Measurements from ENCODE around the gene TMEM164.

Gene TMEM164

DNA sequence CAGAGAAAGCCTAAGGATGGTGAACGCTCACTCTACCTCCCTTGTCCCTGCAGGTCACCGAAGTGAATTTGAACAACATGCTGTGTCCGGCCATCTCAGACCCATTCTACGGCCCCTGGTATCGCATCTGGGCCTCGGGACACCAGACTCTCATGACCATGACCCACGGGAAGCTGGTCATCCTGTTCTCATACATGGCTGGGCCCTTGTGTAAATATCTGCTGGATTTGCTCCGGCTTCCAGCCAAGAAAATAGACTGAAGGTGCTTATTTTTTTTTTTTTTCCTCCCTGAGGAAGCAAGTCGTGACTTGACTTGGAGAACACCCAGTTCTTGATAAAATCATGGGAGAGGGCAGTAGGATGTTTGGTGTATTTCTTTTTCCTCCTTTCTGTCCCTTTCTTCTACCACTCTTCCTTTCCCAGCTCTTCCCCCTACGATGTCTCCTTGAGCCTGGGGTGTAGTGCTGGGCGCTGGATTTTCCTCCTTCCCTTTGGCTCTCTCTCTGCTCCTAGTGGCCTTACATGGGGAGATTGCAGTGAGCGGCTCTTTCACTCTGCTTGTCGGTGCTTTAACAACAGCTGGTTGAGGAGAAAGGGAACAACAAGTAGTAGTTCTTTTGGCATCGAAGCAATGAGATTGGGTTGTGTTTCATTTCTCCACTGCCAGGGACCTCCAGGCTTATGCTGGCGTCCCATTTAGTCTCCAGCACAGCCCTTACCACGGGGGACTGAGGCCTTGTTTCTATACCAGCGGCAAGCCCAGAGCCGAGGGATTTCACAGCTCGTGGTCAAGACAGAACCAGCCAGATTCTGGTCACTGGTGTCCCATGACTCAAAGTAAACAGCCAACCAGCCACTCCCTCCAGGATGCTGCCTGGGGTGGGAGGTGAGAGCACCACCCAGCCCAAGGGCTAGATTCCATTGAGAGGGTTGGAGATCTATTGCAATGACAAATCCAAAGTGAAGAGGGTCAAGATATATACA is 170.6 kb downstream of the TMEM164 start:
- no peak for DNase-seq

DNA sequence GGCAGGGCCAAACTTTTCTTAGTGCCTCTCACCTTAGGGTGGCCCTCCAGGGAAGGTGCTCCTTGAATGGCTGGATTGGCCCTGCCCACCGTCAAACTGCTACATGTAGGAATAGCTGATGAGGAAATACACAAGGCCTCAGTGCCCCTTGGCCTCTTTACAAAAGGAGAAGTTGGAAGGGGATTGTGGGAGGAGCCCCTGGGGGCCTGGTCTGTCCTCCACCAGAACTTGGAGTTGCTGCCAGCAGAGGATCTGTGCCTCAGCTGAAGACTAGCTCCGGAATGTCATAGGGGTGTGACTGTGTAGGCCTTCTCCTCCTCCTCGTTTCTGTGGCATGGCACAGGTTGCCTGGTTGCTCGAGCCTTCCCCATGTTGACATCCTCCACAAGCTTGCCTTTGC is 172.2 kb downstream of the TMEM164 start:
- DNase-seq: no peak

DNA sequence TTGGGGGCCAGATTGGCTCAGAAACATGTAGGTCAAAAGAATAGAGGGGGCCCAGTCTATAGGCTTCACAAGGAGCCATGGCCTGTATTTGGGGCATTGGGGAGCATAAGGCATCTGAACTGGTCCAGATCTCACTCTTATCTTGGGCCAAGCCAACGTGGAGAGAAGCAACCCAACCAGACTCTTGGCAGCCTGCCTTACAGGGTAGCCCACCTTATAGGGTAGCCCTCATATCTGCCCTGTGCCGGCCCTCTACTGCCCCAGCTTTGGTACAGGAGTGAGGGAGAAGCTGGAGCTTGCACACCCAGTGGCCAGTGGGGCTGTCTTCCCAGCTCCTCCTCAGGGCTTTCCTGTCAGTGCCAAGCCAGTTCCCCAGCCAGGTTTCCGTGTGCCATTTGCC is 172.8 kb downstream of the TMEM164 start:
- DNase-seq: no peak

DNA sequence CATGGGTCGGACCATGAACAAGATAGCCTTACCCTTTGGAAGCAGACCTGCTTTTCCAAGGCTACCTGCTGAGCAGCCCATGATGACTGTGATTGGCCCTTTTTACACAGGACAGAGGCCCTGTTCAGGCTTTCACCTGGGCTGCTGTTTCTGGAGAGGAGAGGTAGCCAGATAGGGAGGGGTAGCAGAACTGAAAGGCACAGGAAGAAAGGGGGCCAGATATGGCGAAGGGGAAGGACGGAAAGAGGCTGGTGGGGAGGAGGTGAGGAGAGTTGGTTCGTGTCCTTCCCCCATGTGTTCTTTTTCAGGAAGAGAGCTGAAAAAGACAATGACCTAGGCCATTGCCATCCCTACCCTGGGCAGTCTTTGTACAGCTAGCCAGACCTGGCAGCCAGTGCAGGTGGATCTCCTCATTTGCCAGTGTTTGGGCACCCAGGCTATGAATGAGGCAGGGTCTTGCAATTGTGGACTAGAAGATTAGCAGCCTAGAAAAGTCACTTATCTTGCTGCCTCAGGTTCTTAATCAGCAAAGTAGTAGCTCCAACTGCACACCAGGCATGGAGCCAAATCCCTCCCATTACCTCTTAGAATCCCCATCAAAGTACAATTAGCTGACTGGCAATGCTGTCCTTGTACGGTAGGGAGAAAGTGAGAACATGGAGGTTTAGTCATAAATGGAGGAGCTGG is 175.4 kb downstream of the TMEM164 start:
- no peak for DNase-seq

DNA sequence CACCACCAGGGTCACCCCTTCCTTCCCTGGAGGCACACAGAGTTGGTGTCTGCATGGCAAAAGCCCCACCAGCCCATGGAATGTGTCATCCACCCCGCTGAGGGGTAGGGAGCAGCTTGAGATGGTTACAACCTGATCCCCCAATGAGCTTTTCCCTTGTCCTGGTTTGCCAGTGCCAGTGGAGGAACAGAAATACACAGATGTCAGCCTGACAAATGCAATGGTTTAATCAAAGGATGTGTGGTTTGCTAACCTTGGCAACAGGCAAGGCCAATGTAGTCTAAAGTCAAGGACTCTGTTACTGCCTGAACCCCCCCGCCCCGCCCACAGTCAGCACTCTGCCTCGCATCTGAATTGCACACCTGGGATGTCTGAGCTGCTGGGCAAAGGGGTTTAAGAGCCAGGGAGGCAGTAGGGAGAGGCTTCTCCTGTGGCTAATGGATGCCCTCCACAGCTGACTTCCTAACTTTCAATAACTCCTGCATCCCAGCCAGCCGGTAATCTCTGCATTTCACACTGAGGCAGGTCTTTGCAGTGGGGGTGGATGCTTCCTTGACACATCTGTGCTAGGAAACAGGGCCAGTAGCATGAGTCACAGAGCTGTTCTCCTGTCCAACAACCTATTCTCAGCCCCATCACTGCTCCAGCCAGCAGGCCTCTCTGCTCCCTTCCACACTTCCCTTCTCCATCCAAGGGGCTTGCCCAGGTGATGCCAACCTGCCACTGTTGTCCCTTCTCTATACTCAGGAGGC is 177.4 kb downstream of the TMEM164 start:
- no peak for DNase-seq

DNA sequence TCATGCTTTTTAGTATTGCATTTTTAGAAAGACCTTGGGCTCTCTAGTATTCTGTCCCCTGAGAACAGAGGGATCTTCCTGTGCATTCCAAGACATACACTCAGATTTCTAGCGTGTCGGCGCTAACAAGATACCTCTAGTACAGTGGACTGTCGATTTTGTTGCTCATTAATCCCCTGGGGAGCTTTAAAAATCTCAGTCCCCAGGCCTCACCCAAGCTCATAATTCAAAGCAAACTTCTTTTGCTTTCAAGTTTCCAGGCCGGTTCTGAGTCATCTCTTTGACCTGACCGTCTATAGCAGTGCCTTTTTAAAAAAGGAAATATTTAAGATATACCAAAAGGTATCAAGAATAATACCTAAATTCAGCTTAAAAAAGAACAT is 178.0 kb downstream of the TMEM164 start:
- no peak for DNase-seq

DNA sequence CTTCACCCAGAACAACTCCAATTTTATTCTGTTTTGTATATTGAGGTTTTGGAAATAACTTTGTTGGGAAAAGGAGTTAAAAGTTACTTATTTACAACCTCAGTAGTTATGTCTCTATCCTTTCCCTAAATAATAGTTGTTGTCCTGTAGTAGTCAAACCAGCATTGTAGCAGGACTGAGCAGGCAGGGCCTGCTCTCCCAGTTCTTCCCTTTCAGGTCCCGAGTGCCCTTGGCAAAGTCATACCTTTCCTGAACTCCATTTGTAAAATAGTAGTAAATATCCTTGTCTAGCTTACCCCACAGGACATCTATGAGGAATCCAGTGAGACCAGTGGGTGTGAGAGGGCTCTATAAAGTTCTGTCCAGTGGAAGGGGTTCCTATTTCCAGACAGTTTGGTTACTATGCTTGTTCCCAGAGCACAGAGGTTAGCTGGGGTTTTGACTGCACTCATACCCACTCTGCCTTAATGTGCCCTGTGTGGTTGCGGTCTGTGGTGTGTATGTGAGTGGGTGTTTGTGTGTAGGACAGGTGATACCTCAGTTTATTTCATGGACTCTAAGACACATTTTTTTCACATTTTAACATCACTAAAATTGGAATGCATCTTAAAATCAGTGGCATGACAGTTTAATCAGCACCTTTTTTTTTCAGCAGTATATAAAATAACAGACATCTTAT is 178.7 kb downstream of the TMEM164 start:
- no peak for DNase-seq

DNA sequence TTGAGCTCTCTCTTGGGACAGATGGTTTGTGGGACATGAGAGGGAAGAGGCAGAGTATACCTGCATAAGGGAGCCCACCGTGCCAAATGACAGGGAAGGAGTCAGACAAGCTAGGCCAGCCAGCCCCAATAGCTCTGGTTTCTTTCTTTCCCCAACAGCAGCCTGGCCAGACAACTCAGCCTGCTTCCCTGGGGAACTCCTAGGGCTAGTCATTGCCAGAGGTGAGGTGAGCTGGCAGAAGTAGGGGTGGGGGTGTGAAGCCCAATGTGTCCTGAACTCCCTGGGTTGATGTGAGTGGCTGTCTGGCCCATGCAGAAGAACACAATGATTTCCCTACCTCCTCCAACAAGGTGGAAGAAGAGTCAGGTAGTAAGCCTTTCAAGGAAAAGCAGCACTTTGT is 179.4 kb downstream of the TMEM164 start:
- no peak for DNase-seq

DNA sequence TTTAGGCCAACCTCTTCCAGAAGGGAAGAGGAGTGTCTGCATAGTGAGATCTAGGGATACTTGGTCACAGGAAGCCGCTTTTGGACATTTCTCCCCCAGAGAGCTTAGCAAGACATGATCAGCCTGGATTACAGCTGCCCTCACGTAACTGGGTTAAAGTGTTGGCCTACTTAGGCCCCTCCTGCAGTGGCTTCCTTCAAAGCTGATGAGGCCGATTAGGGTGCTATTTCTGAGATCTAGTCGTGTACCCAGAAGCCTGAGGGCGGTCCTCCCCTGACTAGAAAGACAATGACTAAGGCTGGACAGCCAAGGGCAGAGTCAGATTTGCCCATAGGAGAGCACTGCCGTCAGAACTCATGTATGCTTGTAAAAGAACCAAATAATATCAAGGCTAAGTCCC is 180.0 kb downstream of the TMEM164 start:
- no peak for DNase-seq

DNA sequence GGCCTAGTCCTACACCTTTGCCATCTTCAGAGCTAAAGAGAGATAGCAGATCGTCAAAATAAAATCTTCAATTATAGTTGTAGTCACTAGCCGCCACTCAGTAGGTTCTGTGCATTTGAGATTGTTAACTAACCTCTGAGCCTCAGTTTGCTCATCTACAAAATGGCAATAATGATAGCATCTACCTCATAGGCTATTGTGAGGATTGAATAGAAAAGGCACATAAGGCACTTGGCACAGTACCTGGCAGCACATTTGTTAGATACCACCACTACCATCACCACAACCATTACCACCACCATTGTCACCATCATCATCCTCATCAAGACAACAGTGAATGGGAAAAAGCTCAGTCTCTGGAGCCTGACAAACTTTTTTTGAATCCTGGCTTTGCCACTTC is 180.4 kb downstream of the TMEM164 start:
- no peak for DNase-seq

DNA sequence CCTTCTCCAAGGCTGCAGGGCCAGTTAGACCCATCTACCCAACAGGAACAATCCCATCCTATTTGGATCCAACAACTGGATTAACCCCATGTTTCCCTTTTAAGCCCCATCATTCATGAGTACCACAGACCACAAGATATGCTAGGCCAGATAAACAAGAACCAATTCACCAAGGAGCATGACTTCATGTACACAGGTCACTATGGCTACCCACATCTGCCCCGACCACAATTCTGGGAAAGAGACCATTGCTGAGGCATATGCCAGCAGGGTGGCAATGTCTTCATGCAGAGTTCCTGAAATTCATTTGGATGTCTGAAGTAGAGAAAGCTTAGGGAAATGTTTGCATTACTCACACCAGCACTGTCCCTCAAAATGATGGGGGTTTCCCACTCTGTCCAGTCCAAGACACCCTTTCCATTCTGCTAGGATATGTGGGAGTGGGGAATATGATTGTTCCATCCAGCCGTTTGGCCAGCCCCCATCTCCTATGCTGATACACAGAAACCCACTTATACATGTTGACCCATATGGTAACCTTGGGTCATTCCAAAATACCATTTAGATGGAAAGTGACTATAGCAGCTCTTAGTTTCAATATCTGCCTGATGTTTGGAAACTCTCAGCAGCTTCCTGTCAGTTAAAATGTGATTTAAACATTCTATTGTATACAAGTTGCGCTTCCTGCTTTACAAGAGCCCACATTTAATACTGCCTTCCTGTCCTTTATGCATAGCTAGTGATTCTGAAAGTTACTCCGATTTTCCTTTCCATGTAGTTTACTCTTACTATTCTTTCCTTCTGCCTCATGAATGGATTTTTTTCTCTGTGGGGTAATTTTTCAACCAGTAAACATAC is 186.0 kb downstream of the TMEM164 start:
- no peak for DNase-seq

DNA sequence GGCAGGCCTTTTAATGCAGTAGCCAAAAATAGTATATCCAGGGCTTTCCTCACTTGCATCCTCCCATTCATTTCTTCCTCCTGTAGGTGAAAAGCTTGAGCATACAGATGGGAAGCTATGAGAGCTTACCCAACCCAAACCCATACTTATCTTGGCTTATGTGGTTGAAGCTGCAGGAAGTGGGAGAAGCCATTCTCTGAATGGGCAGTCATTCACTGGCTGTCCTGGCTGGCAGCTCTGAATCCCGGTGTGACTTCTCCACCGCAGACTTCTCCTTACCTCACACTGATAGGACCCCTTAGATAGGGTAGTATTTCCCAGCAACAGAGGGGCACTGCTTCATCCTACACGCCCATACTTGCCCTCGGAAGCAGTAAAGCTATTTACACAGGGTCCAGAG is 189.6 kb downstream of the TMEM164 start:
- no peak for DNase-seq

DNA sequence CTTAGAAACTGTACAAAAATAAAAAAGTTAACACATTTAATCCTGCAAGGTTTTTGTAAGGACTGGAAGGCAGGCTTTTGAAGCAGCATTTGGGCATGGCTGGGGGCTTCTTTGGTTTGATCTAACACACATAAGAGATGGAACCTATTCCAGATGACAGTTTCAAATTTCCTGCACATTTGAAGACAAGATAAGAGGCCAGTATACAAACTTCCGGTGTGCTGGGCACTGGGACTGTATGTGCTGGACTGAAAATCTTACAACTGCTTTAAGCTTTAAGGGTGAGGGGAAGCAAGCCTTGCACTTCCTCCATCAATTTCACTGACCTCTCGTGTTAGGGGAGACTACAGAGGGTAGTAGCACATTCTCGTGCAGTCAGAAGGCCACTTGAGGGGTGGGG is 192.1 kb downstream of the TMEM164 start:
- no peak for DNase-seq

DNA sequence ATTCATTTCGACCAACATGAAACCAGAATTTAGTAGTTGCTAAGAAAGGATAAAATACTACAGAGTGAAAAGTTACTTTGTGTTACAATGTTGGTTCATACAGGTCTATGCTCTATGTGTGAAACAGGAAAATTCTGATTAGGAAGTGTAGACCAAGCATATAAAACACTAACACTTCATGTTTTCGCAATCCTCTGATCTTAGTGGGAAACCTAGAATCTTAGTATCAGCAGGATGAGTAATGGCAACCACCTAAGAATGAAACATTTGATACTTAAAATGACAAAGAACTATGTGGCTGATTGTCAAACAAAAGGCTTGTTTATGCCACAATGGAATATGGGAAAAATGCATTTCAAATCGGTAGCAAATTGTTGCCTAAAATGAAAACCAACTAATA is 198.9 kb downstream of the TMEM164 start:
- DNase-seq: no peak

DNA sequence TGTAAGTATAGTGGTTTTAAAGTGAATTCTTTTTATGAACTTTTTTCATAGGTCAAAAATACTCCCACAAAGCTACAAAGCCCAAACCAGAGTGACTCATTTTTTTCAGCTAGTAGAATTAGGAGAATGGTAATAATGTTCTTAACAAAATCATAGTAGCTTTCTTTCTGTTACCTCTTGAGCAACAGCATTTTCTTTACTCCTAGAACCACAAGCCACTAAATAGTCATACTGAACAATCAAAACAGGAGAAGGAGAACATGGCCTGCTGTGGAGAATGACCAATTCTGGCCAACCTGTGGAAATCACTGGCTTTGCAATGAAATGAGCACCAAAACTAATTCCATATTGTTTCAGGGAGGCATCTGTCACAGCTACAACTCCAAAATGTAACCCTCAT is 202.1 kb downstream of the TMEM164 start:
- DNase-seq: no peak

DNA sequence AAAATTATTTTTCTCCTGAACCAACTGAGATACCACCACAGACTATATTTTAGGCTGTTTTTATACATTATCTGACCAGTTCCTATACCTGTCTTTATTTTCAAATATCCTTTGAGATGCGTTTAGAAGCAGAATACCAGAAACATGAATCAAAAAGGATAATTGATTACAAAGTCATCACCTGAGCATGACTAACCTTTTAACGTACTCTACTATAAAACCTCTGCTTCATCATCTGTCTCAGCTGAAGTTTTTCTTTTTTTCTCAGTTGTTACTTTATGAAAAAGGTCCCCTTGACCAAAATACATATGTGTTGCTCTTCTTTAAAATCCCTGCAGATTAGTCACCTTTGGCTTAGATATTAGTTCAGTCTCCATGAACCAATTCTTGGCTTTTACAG is 205.2 kb downstream of the TMEM164 start:
- no peak for DNase-seq

DNA sequence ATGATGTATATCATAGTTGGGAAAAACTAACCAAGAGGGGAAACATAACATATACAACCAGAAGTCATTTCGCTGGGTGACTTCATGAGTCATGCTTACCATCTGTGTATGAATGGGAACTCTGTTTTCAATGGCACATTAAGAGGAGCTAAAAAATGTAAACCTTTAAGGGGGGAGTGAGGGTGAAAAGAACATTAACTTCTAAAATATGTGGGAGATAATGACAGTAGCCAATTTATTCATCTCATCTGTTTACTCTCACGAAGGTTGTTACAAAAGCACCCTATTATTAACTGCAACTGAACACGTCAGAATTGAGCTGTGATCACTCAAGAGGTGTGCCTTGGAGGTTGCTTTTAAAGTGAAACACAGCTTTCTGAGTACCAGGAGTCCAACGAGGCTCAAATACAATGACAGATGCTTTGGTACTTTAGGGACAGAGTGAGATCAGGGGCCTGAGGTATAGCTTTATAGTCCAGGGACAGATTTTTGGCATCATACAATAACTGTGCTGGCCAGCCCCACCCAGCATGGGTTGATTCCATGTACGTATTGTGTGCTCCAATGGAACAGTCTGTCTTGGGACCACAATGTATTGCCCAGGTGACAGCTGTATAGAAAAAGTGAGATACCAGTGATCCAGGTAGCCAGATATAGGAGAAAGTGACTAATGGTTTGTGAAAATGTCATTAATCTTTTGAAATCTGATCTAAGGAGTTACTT is 207.7 kb downstream of the TMEM164 start:
- no peak for DNase-seq

DNA sequence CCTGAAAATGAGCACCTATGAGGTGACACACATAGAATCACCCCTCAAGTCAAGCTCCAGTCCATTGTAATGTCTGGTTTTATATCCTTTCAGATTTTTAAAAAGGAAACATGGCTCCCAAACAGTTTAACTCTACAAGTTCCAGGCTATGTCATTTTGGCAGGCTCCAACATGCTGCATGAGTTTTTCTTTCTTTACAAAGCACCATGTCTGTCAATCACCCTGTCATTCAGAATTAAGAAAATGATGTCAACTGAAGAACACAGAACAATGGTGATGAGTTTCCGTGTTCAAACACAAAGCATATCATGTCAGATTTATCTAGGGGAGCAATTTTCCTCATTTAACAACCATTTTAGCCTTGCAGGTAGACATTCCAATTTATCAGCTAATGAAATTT is 208.4 kb downstream of the TMEM164 start:
- DNase-seq: no peak

DNA sequence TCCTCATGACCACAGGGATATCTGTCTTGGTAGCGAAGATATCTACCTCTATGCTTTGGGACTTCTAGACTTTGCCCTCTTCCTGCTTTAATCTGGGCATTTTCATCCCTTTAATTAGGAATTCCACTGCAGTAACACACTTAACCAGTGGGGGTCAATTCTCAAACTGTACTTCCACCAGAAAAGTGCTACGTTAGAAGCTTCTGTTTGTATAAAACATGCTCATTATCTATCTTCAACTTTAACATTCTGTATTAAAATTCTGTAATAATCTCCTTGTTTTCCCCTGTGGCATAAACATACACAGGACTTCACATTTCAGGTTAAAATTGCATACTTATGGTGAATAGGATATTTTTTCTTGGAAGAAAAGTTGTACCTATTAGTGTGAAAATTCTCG is 209.4 kb downstream of the TMEM164 start:
- no peak for DNase-seq

DNA sequence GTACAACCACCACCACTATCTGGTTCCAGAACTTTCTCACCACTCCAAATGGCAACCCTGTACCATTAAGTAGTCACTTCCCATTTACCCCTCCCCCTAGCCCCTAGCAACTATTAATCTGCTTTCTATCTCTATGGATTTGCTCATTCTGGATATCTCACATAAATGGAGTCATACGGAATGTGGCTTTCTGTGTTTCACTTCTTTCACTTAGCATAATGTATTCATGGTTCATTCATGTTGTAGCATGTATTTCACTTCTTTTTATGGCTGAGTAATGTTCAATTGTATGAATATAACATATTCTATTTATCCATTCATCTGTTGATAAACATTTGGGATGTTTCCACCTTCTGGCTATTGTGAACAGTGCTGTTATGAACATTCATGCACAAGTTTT is 210.3 kb downstream of the TMEM164 start:
- no peak for DNase-seq

DNA sequence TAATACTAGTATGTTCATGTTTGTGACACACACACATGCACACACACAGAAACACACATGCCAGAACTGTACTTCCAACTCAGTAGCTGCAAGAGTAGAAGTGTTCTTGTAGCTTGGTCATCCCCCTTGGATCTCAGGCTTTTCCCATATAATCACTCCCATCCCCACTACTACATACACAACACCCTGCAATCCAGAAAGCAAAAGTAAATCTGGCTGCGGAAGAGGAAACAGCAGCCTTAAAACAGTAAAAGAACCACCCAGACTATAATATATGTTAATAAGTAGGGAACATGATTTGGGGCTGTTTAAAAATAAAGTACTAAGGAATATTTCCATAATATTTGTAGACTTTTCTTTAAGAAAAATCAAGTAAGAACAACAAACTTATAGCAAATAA is 211.8 kb downstream of the TMEM164 start:
- no peak for DNase-seq
